ENCODE data around the gene CFAP161.

Gene CFAP161

DNA sequence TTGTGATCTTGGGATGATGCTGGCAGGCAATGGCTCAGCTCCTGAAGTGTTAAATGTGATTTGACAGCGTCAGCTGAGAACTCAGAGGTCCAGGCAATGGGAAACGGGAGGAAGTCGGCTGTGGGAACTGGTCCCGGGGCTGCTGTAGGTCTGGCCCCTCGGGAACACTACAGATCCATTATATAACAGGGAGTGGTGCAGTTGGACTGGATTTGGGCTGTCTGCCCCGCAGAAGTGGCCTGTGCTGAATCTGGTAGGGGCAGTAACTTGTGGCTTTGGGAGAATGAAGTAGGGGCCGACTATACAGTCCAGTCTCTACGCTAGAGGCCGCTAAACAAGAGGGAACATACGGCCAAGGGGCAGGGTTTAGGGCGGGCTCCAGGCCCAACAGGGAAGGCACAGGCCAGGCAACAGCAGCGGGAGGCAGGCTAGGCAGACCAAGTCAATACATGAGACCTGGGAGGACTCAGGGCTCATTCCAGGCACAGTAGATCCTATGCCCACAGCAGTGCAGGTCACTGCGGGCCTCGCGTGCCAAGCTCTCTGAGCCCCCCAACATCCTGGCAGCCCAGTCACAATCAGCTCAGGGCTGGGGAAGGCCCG, 42.3 kb downstream of the CFAP161 start:
- no peak overlapping the region for H4K91ac ChIP-seq (ENCODE audit: low read depth, low read length)
- H3K9me3 ChIP-seq (ENCODE audit: insufficient read depth, low read depth, low read length), result no peaks in the 10 kb centered on the region
- H3K79me1 ChIP-seq (ENCODE audit: low read length), result no peaks in the 10 kb centered on the region
- H2BK5ac ChIP-seq (ENCODE audit: low read depth, low read length, poor library complexity), result no peak overlapping the region
- H3K4me3 ChIP-seq (ENCODE audit: low read depth, low read length), result no peak overlapping the region
- H3K9ac ChIP-seq (ENCODE audit: low read length), result no peak overlapping the region
- H3K79me2 ChIP-seq (ENCODE audit: control insufficient read depth, insufficient read depth, low read length, poor library complexity), result no peaks in the 10 kb centered on the region
- H2AK5ac ChIP-seq (ENCODE audit: low read length), result no peak overlapping the region
- H3K27me3 ChIP-seq (ENCODE audit: insufficient read depth, low read length), result no peaks in the 10 kb centered on the region
- H3K4me2 ChIP-seq (ENCODE audit: low read length), result no peak overlapping the region
- H4K12ac ChIP-seq (ENCODE audit: low read depth, low read length), result no peak overlapping the region
- no peak overlapping the region for H3K14ac ChIP-seq (ENCODE audit: low read length)
- H3K23ac ChIP-seq (ENCODE audit: low read length), result no peak overlapping the region
- H3K4me1 ChIP-seq (ENCODE audit: control insufficient read depth in 1 of 2, insufficient read depth in 2 of 2, low read length in 2 of 2), result no peaks in the 10 kb centered on the region
- H3K27ac ChIP-seq (ENCODE audit: low read depth, low read length), result no peak overlapping the region
- H2BK12ac ChIP-seq (ENCODE audit: low read length), result no peak overlapping the region
- DNase-seq, result no peak
- no peak overlapping the region for H3K4ac ChIP-seq (ENCODE audit: low read depth, low read length)
- no peak overlapping the region for H3K18ac ChIP-seq (ENCODE audit: low read length)
- no CpG with 5 or more reads among the region's 16 CpGs for WGBS (ENCODE audit: extremely low coverage, insufficient coverage, insufficient read length)
- no peak overlapping the region for H2AFZ ChIP-seq (ENCODE audit: insufficient read depth, low read length, poor library complexity)
- no peak overlapping the region for H2BK120ac ChIP-seq (ENCODE audit: insufficient read depth, low read length, poor library complexity)
- no peaks in the 10 kb centered on the region for H3K36me3 ChIP-seq (ENCODE audit: control insufficient read depth in 1 of 2, insufficient read depth in 2 of 2, low read length in 2 of 2)
- H4K8ac ChIP-seq (ENCODE audit: low read depth, low read length), result no peak overlapping the region

GRCh38 chr15:81178365-81178764, 44.3 kb downstream of the CFAP161 start:
- H2AK5ac ChIP-seq (ENCODE audit: low read length), result no peak overlapping the region
- H3K79me2 ChIP-seq (ENCODE audit: control insufficient read depth, insufficient read depth, low read length, poor library complexity), result no peaks in the 10 kb centered on the region
- no peak overlapping the region for H2BK12ac ChIP-seq (ENCODE audit: low read length)
- H3K4me1 ChIP-seq (ENCODE audit: control insufficient read depth in 1 of 2, insufficient read depth in 2 of 2, low read length in 2 of 2), result no peaks in the 10 kb centered on the region
- H4K8ac ChIP-seq (ENCODE audit: low read depth, low read length), result no peak overlapping the region
- H4K12ac ChIP-seq (ENCODE audit: low read depth, low read length), result no peak overlapping the region
- H3K36me3 ChIP-seq (ENCODE audit: control insufficient read depth in 1 of 2, insufficient read depth in 2 of 2, low read length in 2 of 2), result no peaks in the 10 kb centered on the region
- H3K79me1 ChIP-seq (ENCODE audit: low read length), result no peaks in the 10 kb centered on the region
- H3K27ac ChIP-seq (ENCODE audit: low read depth, low read length), result no peak overlapping the region
- no peak for DNase-seq
- H3K14ac ChIP-seq (ENCODE audit: low read length), result no peak overlapping the region
- no peaks in the 10 kb centered on the region for H3K27me3 ChIP-seq (ENCODE audit: insufficient read depth, low read length)
- H3K4me3 ChIP-seq (ENCODE audit: low read depth, low read length), result no peak overlapping the region
- H3K23ac ChIP-seq (ENCODE audit: low read length), result no peak overlapping the region
- no peak overlapping the region for H4K91ac ChIP-seq (ENCODE audit: low read depth, low read length)
- H3K18ac ChIP-seq (ENCODE audit: low read length), result no peak overlapping the region
- no peak overlapping the region for H2BK120ac ChIP-seq (ENCODE audit: insufficient read depth, low read length, poor library complexity)
- no CpG with 5 or more reads among the region's 2 CpGs for WGBS (ENCODE audit: extremely low coverage, insufficient coverage, insufficient read length)
- no peak overlapping the region for H3K4ac ChIP-seq (ENCODE audit: low read depth, low read length)
- H2BK5ac ChIP-seq (ENCODE audit: low read depth, low read length, poor library complexity), result no peak overlapping the region
- no peak overlapping the region for H3K4me2 ChIP-seq (ENCODE audit: low read length)
- H2AFZ ChIP-seq (ENCODE audit: insufficient read depth, low read length, poor library complexity), result no peak overlapping the region
- H3K9me3 ChIP-seq (ENCODE audit: insufficient read depth, low read depth, low read length), result no peaks in the 10 kb centered on the region
- H3K9ac ChIP-seq (ENCODE audit: low read length), result no peak overlapping the region

GRCh38 chr15:81181220-81181619, 47.1 kb downstream of the CFAP161 start:
- Histone ChIP-seq H3K36me3 (ENCODE audit: control insufficient read depth in 1 of 2, insufficient read depth in 2 of 2, low read length in 2 of 2) (no peaks in the 10 kb centered on the region), H3K18ac (ENCODE audit: low read length) (no peak overlapping the region), H3K4me1 (ENCODE audit: control insufficient read depth in 1 of 2, insufficient read depth in 2 of 2, low read length in 2 of 2) (no peaks in the 10 kb centered on the region), H2AFZ (ENCODE audit: insufficient read depth, low read length, poor library complexity) (no peak overlapping the region), H3K9ac (ENCODE audit: low read length) (no peak overlapping the region), H3K79me1 (ENCODE audit: low read length) (no peaks in the 10 kb centered on the region), H3K79me2 (ENCODE audit: control insufficient read depth, insufficient read depth, low read length, poor library complexity) (no peaks in the 10 kb centered on the region), H2BK120ac (ENCODE audit: insufficient read depth, low read length, poor library complexity) (no peak overlapping the region), H2BK5ac (ENCODE audit: low read depth, low read length, poor library complexity) (no peak overlapping the region), H3K4me3 (ENCODE audit: low read depth, low read length) (no peak overlapping the region), H2BK12ac (ENCODE audit: low read length) (no peak overlapping the region), H3K27ac (ENCODE audit: low read depth, low read length) (no peak overlapping the region), H2AK5ac (ENCODE audit: low read length) (no peak overlapping the region), H4K12ac (ENCODE audit: low read depth, low read length) (no peak overlapping the region), H3K27me3 (ENCODE audit: insufficient read depth, low read length) (no peaks in the 10 kb centered on the region), H3K14ac (ENCODE audit: low read length) (no peak overlapping the region), H4K8ac (ENCODE audit: low read depth, low read length) (no peak overlapping the region), H4K91ac (ENCODE audit: low read depth, low read length) (no peak overlapping the region), H3K4ac (ENCODE audit: low read depth, low read length) (no peak overlapping the region), H3K23ac (ENCODE audit: low read length) (no peak overlapping the region), H3K9me3 (ENCODE audit: insufficient read depth, low read depth, low read length) (peaks cover 2% of the 10 kb centered on the region), H3K4me2 (ENCODE audit: low read length) (no peak overlapping the region)
- no CpG with 5 or more reads among the region's 3 CpGs for WGBS (ENCODE audit: extremely low coverage, insufficient coverage, insufficient read length)
- DNase-seq, result no peak

GRCh38 chr15:81182031-81182755, 48.1 kb downstream of the CFAP161 start:
- no peak overlapping the region for H3K27ac ChIP-seq (ENCODE audit: low read depth, low read length)
- no peak overlapping the region for H3K4ac ChIP-seq (ENCODE audit: low read depth, low read length)
- no peak overlapping the region for H4K8ac ChIP-seq (ENCODE audit: low read depth, low read length)

More at GRCh38 chr15:81182031-81182755, 48.1 kb downstream of the CFAP161 start:
- Histone ChIP-seq H3K4me2 (ENCODE audit: low read length) (no peak overlapping the region), H2BK12ac (ENCODE audit: low read length) (no peak overlapping the region), H3K79me1 (ENCODE audit: low read length) (no peaks in the 10 kb centered on the region), H3K27me3 (ENCODE audit: insufficient read depth, low read length) (no peaks in the 10 kb centered on the region), H4K12ac (ENCODE audit: low read depth, low read length) (no peak overlapping the region), H2BK5ac (ENCODE audit: low read depth, low read length, poor library complexity) (no peak overlapping the region), H3K79me2 (ENCODE audit: control insufficient read depth, insufficient read depth, low read length, poor library complexity) (no peaks in the 10 kb centered on the region), H3K36me3 (ENCODE audit: control insufficient read depth in 1 of 2, insufficient read depth in 2 of 2, low read length in 2 of 2) (no peaks in the 10 kb centered on the region), H3K9me3 (ENCODE audit: insufficient read depth, low read depth, low read length) (peaks cover 2% of the 10 kb centered on the region), H3K9ac (ENCODE audit: low read length) (no peak overlapping the region), H3K18ac (ENCODE audit: low read length) (no peak overlapping the region), H2AK5ac (ENCODE audit: low read length) (no peak overlapping the region), H2AFZ (ENCODE audit: insufficient read depth, low read length, poor library complexity) (no peak overlapping the region), H3K23ac (ENCODE audit: low read length) (no peak overlapping the region), H3K4me3 (ENCODE audit: low read depth, low read length) (no peak overlapping the region), H4K91ac (ENCODE audit: low read depth, low read length) (no peak overlapping the region), H2BK120ac (ENCODE audit: insufficient read depth, low read length, poor library complexity) (no peak overlapping the region), H3K14ac (ENCODE audit: low read length) (no peak overlapping the region), H3K4me1 (ENCODE audit: control insufficient read depth in 1 of 2, insufficient read depth in 2 of 2, low read length in 2 of 2) (no peaks in the 10 kb centered on the region)
- WGBS (ENCODE audit: extremely low coverage, insufficient coverage, insufficient read length), result no CpG with 5 or more reads among the region's 13 CpGs
- no peak for DNase-seq

All from trophoblast cell (in vitro differentiated cells and primary cell).